ENCODE measurements around the gene SLC12A7. TPM values are rescaled to one million over a fixed set of nuclear protein-coding genes. Genes with fewer than 3 reads are reported as not detected.
A peak's percentile ranks its signal among the peaks of the same experiment; 100 is the strongest.

Gene SLC12A7
- total and polyA plus RNA-seq, 2 of the 13 experiments (the other 11 are each of a cell fraction or from before 2014, with no cell fraction given) = 14.0 to 18.5 TPM

DNA sequence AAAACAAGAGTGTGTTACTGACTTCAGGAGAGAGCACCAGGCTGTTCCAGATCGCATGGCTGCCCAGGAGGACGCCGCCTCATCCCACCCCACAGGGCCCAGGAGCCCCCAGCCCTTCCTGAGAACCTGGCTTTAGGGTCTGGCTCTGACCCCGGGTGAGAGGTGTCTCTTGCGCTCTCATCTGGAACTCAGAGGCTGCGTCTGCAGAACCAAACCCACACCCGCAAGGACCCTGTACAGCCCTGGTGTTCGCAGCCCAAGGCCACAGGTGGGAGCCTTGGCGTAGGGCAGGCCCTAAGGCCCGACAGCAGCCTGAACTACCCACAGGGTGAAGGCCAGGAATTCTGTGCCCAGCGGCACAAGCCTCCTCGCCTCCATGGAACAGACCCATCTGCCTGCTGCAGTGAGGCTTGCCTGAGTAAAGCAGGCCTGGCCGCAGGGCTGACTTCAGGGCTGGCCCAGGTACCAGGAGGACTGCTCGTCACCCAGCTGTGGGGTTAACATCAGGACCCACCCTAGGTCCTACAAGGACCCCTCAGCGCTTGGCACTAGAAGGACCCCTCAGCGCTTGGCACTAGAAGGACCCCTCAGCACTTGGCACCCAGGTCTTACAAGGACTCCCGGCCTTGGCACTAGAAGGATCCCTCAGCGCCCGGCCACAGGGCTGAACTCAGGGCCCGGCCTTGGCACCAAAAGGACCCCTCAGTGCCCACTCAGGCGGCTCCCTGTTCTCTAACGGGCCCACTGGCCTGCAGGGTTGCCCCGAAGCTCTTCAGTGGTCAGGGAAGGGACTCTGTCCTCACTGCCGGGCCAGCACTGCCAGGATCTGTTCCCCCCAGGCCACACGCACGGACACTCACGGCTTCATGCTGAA, 55.0 kb downstream of the SLC12A7 start:
- ChIA-PET POLR2A (no interaction called here), CTCF (ENCODE audit: low intra/inter-chr PET ratio, low total read pairs) (no interaction called here)
- Histone ChIP-seq H3K27me3 (ENCODE audit: control insufficient read depth in 1 of 2, insufficient read depth in 2 of 2, low read length in 2 of 2) (no peaks in the 10 kb centered on the region), H3K27ac (ENCODE audit: extremely low read length, insufficient read depth, low read length) (no peak overlapping the region), H4K20me1 (ENCODE audit: insufficient read depth, low read length) (no peaks in the 10 kb centered on the region), H3K4me2 (ENCODE audit: low read depth, low read length) (no peak overlapping the region), H3K79me2 (ENCODE audit: insufficient read depth, low read length) (no peaks in the 10 kb centered on the region), H2AFZ (ENCODE audit: low read length) (no peak overlapping the region), H3K4me1 (ENCODE audit: insufficient read depth, low read length) (no peaks in the 10 kb centered on the region), H3K9me3 (ENCODE audit: low read length) (no peaks in the 10 kb centered on the region), H3K9ac (ENCODE audit: insufficient read depth, low read depth, low read length) (no peak overlapping the region), H3K36me3 (replicated peaks in 1 of 2; ENCODE audit: control insufficient read depth in 1 of 2, insufficient read depth in 2 of 2, low read length in 2 of 2) (peaks cover 33 to 67% of the 10 kb centered on the region in 2 experiments), H3K4me3 (replicated peaks in 1 of 3; ENCODE audit: insufficient read depth in 1 of 3, low read depth in 2 of 3, low read length in 3 of 3) (no peak overlapping the region)
- DNase-seq (ENCODE audit: low spot score) (no peak), ATAC-seq (no peak), FAIRE-seq (no peak)
- in situ Hi-C loops (cut with HindIII; ENCODE audit: extremely low pct_ligation_motif_present, low pct_unique_long_range_greater_than_20kb) = no loop called here
- TF ChIP-seq ZEB1 (IDR thresholded peaks at IDR 0.05; ENCODE audit: insufficient replicate concordance, low read depth) (no peak), AGO2 (optimal IDR thresholded peaks at IDR 0.05; ENCODE audit: low read depth, low read length) (peak; percentile 19), ZNF557 (CRISPR knock-in tag; IDR thresholded peaks at IDR 0.05) (no peak), NR2F6 (IDR thresholded peaks at IDR 0.05) (no peak), NR2F6 (CRISPR knock-in tag; IDR thresholded peaks at IDR 0.05) (no peak)
- TF ChIP-seq, protein P1, sequence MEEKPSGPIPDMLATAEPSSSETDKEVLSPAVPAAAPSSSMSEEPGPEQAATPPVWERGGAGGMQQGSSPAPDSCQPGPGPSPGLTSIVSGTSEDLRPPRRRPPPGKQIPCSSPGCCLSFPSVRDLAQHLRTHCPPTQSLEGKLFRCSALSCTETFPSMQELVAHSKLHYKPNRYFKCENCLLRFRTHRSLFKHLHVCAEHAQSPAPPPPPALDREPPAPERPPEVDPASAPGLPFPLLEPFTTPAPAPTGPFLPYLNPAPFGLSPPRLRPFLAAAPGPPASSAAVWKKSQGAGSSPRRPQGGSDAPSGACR (CRISPR knock-in tag; IDR thresholded peaks at IDR 0.05) = no peak
- no TSS peak for BruUV-seq (replicated peaks)
- intact Hi-C loops (cut with micrococcal nuclease; ENCODE audit: unreplicated experiment) = loop anchor here (10.0 kb wide), 1 partner anchor 88 kb away; no protein-coding TSS in a partner anchor
- WGBS (ENCODE audit: low lambda C conversion rate) = 99% methylated on average over 13 of the region's 27 CpGs

DNA sequence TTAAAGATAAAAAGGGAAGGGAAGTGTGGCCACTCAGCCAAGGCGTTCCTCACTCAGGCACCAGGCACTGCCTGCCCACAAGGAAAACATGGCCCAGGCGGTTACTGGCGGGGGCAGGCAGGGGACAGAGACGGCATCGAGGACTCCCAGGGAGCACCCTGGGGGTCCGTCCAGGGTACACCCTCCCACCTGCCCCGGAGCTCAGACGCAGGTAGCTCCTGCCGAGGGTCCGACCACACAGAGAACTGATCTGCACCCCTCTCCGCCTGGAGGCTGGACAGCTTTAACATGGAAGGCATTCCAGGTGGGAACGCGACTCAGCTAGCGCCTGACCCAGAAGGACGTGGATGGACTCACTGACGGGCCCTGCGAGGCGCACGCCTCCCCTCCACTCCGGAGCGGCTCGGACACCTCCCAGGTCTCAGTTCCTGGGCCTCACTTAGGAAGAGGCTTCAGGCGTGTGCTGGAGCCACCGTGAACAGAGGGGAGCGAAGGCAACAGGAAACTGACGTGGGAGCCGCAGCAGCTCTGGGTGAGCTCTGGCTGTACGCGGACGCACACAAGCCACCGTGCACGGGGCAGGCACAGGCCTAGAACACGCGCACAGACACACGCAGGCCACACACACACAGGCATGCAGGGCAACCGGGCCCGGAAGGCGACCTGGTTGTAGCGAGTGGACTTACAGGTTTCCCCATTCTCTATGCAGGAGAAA, 55.8 kb downstream of the SLC12A7 start:
- intact Hi-C loops (cut with micrococcal nuclease; ENCODE audit: unreplicated experiment) = loop anchor here (10.0 kb wide), 1 partner anchor 89 kb away; no protein-coding TSS in a partner anchor
- Histone ChIP-seq H3K79me2 (ENCODE audit: insufficient read depth, low read length) (no peaks in the 10 kb centered on the region), H3K36me3 (replicated peaks in 1 of 2; ENCODE audit: control insufficient read depth in 1 of 2, insufficient read depth in 2 of 2, low read length in 2 of 2) (peaks cover 34 to 70% of the 10 kb centered on the region in 2 experiments), H3K27ac (ENCODE audit: extremely low read length, insufficient read depth, low read length) (no peak overlapping the region), H3K4me3 (replicated peaks in 1 of 3; ENCODE audit: insufficient read depth in 1 of 3, low read depth in 2 of 3, low read length in 3 of 3) (no peak overlapping the region), H3K4me2 (ENCODE audit: low read depth, low read length) (no peak overlapping the region), H3K27me3 (ENCODE audit: control insufficient read depth in 1 of 2, insufficient read depth in 2 of 2, low read length in 2 of 2) (no peaks in the 10 kb centered on the region), H3K9ac (ENCODE audit: insufficient read depth, low read depth, low read length) (no peak overlapping the region), H3K9me3 (ENCODE audit: low read length) (no peaks in the 10 kb centered on the region), H2AFZ (ENCODE audit: low read length) (no peak overlapping the region), H4K20me1 (ENCODE audit: insufficient read depth, low read length) (no peaks in the 10 kb centered on the region), H3K4me1 (ENCODE audit: insufficient read depth, low read length) (no peaks in the 10 kb centered on the region)
- ATAC-seq = no peak
- CTCF ChIA-PET (ENCODE audit: low intra/inter-chr PET ratio, low total read pairs) = no interaction called here
- WGBS (ENCODE audit: low lambda C conversion rate) = 98% methylated on average over 27 of the region's 39 CpGs
- POLR2A ChIA-PET = no interaction called here
- in situ Hi-C loops (cut with HindIII; ENCODE audit: extremely low pct_ligation_motif_present, low pct_unique_long_range_greater_than_20kb) = no loop called here
- FAIRE-seq = no peak
- BruUV-seq (replicated peaks) = no TSS peak
- TF ChIP-seq DMAP1 (CRISPR knock-in tag; IDR thresholded peaks at IDR 0.05) (no peak), ZNF256 (CRISPR knock-in tag; conservative IDR thresholded peaks at IDR 0.05) (no peak), ZNF205 (CRISPR knock-in tag; IDR thresholded peaks at IDR 0.05) (no peak), AGO2 (optimal IDR thresholded peaks at IDR 0.05; ENCODE audit: low read depth, low read length) (peak; percentile 7)
- DNase-seq (ENCODE audit: low spot score) = no peak
